Panc1 (cell line): ENCODE data around the gene PTPRE. TPM values are rescaled to one million over a fixed set of nuclear protein-coding genes. Genes with fewer than 3 reads are reported as not detected.

Experiments
- ATAC-seq: fragments of 200-7000 bp; cut with Tn5 transposase; 2 replicates; pipeline ENCODE4 v1.9.1; 2020; ENCODE audit warnings: mild to moderate bottlenecking, moderate library complexity
- BruUV-seq: library from RNA; stranded (reverse); fragments of 400-500 nt; replicated peaks from 2 replicates; lab custom pipeline; 2021; lab: Mats Ljungman, UMichigan
- CTCF ChIA-PET: fragments of 300-600 bp; sonication (Branson Sonifier 250); formaldehyde crosslinking; loops from one replicate; lab custom pipeline; 2022; ENCODE audit warnings: antibody characterized with exemption; lab: Charles Lee
- POLR2A ChIA-PET: fragments of 300-600 bp; sonication (Branson Sonifier 250); formaldehyde crosslinking; loops from one replicate; lab custom pipeline; 2022; ENCODE audit warnings: antibody characterized with exemption; lab: Charles Lee
- DNase-seq: peaks from one replicate; pipeline ENCODE4 v3.0.0-alpha.2; 2010; ENCODE audit warnings: low read depth, low spot score
- H3K27ac ChIP-seq: 2 replicates; pipeline ENCODE4 v1.5.1; 2011; ENCODE audit warnings: mild to moderate bottlenecking, low read length, inconsistent platforms
- H3K27me3 ChIP-seq: fragments of 200-500 bp; sonication (Bioruptor generic); 2 replicates; pipeline ENCODE4 v1.6.0; 2014; ENCODE audit warnings: low read length, inconsistent platforms; ENCODE audit not compliant: control insufficient read depth, insufficient read depth
- H3K36me3 ChIP-seq: fragments of 200-500 bp; sonication (Bioruptor generic); 2 replicates; pipeline ENCODE4 v1.5.1; 2014; ENCODE audit warnings: inconsistent platforms, mild to moderate bottlenecking, low read length, moderate library complexity; ENCODE audit not compliant: control insufficient read depth, insufficient read depth
- H3K4me1 ChIP-seq: 2 replicates; pipeline ENCODE4 v1.5.1; 2011; ENCODE audit warnings: inconsistent platforms, mild to moderate bottlenecking, low read length, moderate library complexity; ENCODE audit not compliant: control insufficient read depth, insufficient read depth
- H3K4me3 ChIP-seq, 2 experiments: 2 replicates each; pipeline ENCODE4 v1.5.1; 2011 to 2012; ENCODE audit warnings: low read depth in 2 of 2, low read length in 2 of 2, mild to moderate bottlenecking in 2 of 2, inconsistent platforms in 1 of 2, moderate library complexity in 1 of 2
- H3K9me3 ChIP-seq: fragments of 200-500 bp; sonication (Bioruptor generic); 2 replicates; pipeline ENCODE4 v1.5.1; 2014; ENCODE audit warnings: low read depth, mild to moderate bottlenecking, inconsistent platforms, low read length, moderate library complexity; ENCODE audit not compliant: control insufficient read depth, insufficient read depth
- CTCF ChIP-seq: fragments of 450-650 bp; IDR thresholded peaks from 2 replicates; pipeline ENCODE4 v1.5.1; 2017; ENCODE audit warnings: mild to moderate bottlenecking
- POLR2AphosphoS5 ChIP-seq: IDR thresholded peaks from 2 replicates; pipeline ENCODE4 v1.6.1; 2012; ENCODE audit warnings: mild to moderate bottlenecking, low read depth, low read length, moderate library complexity
- REST ChIP-seq, 2 experiments: IDR thresholded peaks; 2 replicates each; pipeline ENCODE4 v1.6.1; 2011 to 2012; ENCODE audit warnings: low read depth in 2 of 2, control low read depth in 1 of 2, low read length in 1 of 2, mild to moderate bottlenecking in 1 of 2, moderate library complexity in 1 of 2; ENCODE audit not compliant: insufficient read depth in 1 of 2
- SIN3A ChIP-seq: IDR thresholded peaks from 2 replicates; pipeline ENCODE4 v1.6.1; 2012; ENCODE audit warnings: low read depth, mild to moderate bottlenecking, low read length, moderate library complexity, borderline replicate concordance; ENCODE audit not compliant: insufficient read depth
- TCF7L2 ChIP-seq: IDR thresholded peaks from 2 replicates; pipeline ENCODE4 v1.6.1; 2011; ENCODE audit warnings: mild to moderate bottlenecking, low read depth, low read length, inconsistent platforms
- in situ Hi-C: cut with HindIII; loops from 2 replicates; pipeline ENCODE4 v1.10.0; 2016; ENCODE audit warnings: low sequenced_read_pairs, low pct_unique_long_range_greater_than_20kb
- intact Hi-C: fragments of 100-400 bp; cut with micrococcal nuclease; formaldehyde crosslinking; loops from one replicate; pipeline ENCODE4 v1.10.0; 2022; ENCODE audit not compliant: unreplicated experiment
- total RNA-seq: library from RNA; stranded (reverse); gene quantifications from one replicate; pipeline ENCODE4 v1.2.1, GENCODE V29; 2021; ENCODE audit not compliant: unreplicated experiment

Gene PTPRE
- total RNA-seq, 1 experiment from 2014 or later, result 0.44 TPM

- TF ChIP-seq REST (IDR thresholded peaks at IDR 0.05; ENCODE audit: insufficient read depth in 1 of 2, low read depth in 2 of 2, low read length in 1 of 2), result no peak
- DNase-seq, result no peak
- no peak for ATAC-seq
- Histone ChIP-seq H3K4me1 (no peaks in the 10 kb centered on the region), H3K9me3 (no peaks in the 10 kb centered on the region), H3K27ac (no peak overlapping the region), H3K27me3 (no peaks in the 10 kb centered on the region; the same call in 1 of the 2 replicates), H3K4me3 (no peak overlapping the region), H3K36me3 (no peaks in the 10 kb centered on the region)
- BruUV-seq, result no TSS peak
- POLR2A ChIA-PET, result no interaction called here
- CTCF ChIA-PET, result no interaction called here
- in situ Hi-C loops, result no loop called here
- intact Hi-C loops, result no loop called here
Observed at GRCh38 chr10:128058106-128058749, 151.3 kb downstream of the PTPRE start.

GRCh38 chr10:128058750-128059134 is 151.8 kb downstream of the PTPRE start:
- no TSS peak for BruUV-seq
- POLR2A ChIA-PET, result no interaction called here
- in situ Hi-C loops, result no loop called here

More at GRCh38 chr10:128058750-128059134, 151.8 kb downstream of the PTPRE start:
- Histone ChIP-seq H3K4me3 (no peak overlapping the region), H3K36me3 (no peaks in the 10 kb centered on the region), H3K4me1 (no peaks in the 10 kb centered on the region), H3K27ac (no peak overlapping the region), H3K9me3 (no peaks in the 10 kb centered on the region), H3K27me3 (no peaks in the 10 kb centered on the region; the same call in 1 of the 2 replicates)
- DNase-seq (no peak), ATAC-seq (no peak)
- TF ChIP-seq CTCF (no peak), POLR2AphosphoS5 (no peak), TCF7L2 (no peak), SIN3A (no peak), REST (IDR thresholded peaks at IDR 0.05; ENCODE audit: insufficient read depth in 1 of 2, low read depth in 2 of 2, low read length in 1 of 2) (no peak)
- CTCF ChIA-PET, result interaction anchor here (0.5 kb wide), 1 partner anchor 261 kb away, joined by 5 read pairs; no protein-coding TSS in a partner anchor
- intact Hi-C loops, result no loop called here
